Activated CD4-positive, CD25-positive, alpha-beta regulatory T cell treated with anti-CD3 and anti-CD28 coated beads, Interleukin-2, amount 50 U/mL, for 24 hours (primary cell): ENCODE data around the gene UTP18.
"Not testable (repeated sequence)": the region's sequence is repeated elsewhere in the genome, so short reads cannot be mapped to it uniquely, and the experiment has no call there.

Experiments used
- ATAC-seq, 2 donors: fragments of 150-1000 bp; cut with Tn5 transposase; one replicate each; pipeline ENCODE4 v1.10.0; 2021; ENCODE audit warnings: mild to moderate bottlenecking in 1 of 2, moderate library complexity in 1 of 2

The UTP18 gene

GRCh38 chr17:51259564-51260236 is 646 bp upstream of the UTP18 start, which contains the start of gene MBTD1:
Gene MBTD1, minus strand, starts transcription at chr17:51260049. Its CDS starts 34,888 bp downstream, at chr17:51225161.
- peak; percentile 90 for ATAC-seq

- no peak for ATAC-seq
Observed at GRCh38 chr17:51261024-51261963, 948 bp downstream of the UTP18 start.

GRCh38 chr17:51263006-51263405 is 2.7 kb downstream of the UTP18 start:
- ATAC-seq = no peak

GRCh38 chr17:51264466-51264865 is 4.1 kb downstream of the UTP18 start:
- not testable (repeated sequence) for ATAC-seq

GRCh38 chr17:51269991-51270390 is 9.6 kb downstream of the UTP18 start:
- no peak for ATAC-seq

DNA sequence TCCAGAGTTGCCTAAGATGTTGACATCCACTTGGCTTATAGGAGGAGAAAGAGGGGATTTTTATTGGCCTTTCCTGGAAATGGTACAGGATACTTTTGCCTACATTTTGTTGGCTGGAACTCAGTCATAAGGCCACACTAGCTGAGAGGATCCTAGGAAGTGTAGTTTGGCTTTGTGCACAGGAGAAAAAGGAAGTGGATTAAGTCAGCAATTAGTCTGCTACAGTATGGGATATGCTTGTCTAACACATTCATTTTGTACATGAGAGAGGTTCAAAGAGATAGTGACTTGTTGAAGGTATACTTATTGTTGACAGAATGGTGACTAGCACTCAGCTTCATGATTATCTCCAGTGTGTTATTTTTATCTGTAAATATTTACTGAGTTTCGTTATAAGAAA is 10.3 kb downstream of the UTP18 start:
- no peak for ATAC-seq

- no peak for ATAC-seq
Observed at GRCh38 chr17:51272812-51273211, 12.5 kb downstream of the UTP18 start.

DNA sequence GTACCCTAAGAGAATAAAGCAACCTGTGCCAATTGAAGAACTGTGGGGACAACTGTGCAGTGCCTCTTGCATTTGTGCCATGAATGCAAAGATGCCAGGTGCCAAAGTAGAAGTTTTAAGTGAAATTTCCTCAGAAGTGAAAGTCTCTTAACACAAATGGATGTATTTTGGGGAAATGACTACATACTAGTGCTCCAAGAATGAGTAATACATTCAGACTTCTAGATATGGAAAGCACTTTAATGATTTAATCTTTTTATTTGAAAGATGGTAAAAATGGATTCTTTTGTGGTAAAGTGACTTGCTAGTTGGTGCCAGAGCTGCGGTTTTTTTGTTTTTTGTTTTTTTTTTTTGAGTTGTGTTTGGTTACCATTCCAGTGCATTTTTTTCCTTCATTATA is 15.0 kb downstream of the UTP18 start:
- no peak for ATAC-seq

- peak in 1 of 2 donors; percentile 62 for ATAC-seq
Observed at GRCh38 chr17:51279183-51279582, 18.8 kb downstream of the UTP18 start.

DNA sequence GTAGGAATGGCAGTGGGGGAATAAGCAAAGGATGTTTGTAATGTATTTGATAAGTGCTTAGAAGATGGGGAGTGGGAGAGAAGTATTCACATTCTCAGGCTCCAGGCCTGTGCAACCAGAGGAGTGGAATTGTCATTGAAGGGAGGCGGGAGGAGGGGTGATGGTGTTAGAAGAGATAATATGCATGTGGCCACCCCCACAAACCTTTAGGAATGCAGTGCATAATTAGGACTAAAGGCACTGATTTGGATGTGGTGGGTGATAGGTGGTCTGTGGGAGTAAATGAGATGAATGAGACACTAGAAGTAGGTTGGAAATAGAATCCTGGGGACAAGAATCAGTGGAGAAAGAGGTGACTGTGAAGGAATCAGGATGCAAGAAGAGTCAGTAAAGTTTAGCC is 27.1 kb downstream of the UTP18 start:
- ATAC-seq = no peak

DNA sequence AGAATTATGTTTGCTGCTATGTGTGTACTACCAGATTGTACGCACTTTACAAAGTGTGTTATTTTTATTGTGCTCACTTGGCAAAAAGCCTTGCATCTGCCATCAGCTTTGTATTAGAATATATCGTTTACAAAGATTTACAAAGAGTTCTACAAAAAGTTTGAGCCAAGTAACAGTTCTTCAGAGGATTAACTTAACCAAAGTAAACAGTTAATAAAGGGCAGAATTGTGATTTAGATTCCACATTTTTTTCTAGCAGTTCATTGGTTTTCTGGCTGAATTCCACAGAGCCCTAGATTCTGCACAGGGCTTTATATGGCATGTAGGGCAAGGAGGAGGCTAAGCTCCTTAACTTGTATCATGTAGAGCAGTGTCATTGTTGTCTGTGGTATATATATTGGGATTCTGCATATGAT is 29.4 kb downstream of the UTP18 start:
- no peak for ATAC-seq

DNA sequence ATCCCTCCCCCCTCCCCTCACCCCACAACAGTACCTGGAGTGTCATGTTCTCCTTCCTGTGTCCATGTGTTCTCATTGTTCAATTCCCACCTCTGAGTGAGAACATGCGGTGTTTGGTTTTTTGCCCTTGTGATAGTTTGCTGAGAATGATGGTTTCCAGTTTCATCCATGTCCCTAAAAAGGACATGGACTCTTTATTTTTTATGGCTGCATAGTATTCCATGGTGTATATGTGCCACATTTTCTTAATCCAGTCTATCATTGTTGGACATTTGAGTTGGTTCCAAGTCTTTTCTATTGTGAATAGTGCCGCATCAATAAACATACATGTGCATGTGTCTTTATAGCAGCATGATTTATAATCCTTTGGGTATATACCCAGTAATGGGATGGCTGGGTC is 34.0 kb downstream of the UTP18 start:
- not testable (repeated sequence) for ATAC-seq

- no peak for ATAC-seq
Observed at GRCh38 chr17:51298508-51299371, 38.4 kb downstream of the UTP18 start.

GRCh38 chr17:51299859-51300258 is 39.5 kb downstream of the UTP18 start:
- ATAC-seq = no peak

- no peak for ATAC-seq
Observed at GRCh38 chr17:51305182-51305581, 44.8 kb downstream of the UTP18 start.

- not testable (repeated sequence) for ATAC-seq
Observed at GRCh38 chr17:51312003-51312402, 51.7 kb downstream of the UTP18 start.

DNA sequence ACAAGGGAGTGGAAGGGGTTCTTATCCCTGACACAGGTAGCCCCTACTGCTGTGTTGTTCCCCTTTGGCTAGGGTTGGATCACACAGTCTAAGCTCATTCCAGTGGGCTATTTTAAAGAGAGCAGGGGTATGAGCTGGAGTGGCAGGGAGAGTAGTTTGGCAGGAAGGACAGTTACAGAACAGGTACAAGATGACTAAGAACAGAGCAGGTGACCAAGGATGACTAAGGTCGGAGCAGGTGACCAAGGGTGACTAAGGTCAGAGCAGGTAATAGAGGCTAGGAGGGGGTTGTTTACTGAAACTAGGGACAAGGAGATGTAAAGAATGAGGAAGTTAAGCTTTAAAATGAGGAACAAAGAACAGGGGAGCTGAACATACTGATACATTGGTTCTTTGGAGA is 58.8 kb downstream of the UTP18 start:
- ATAC-seq = no peak

- ATAC-seq = no peak
Observed at GRCh38 chr17:51322390-51323029, 62.2 kb downstream of the UTP18 start.

DNA sequence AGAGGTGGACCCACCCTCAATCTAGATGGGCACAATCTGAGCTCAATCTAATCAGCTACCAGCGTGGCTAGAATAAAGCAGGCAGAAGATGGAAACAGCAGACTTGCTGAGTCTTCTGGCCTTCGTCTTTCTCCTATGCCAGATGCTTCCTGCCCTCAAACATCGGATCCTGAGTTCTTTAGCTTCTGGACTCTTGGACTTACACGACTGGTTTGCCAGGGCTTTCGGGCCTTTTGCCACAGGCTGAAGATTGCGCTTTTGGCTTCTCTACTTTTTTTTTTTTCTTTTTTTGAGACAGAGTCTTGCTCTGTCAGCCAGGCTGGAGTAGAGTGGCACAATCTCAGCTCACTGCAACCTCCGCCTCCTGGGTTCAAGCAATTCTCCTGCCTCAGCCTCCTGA is 65.1 kb downstream of the UTP18 start:
- ATAC-seq = no peak

DNA sequence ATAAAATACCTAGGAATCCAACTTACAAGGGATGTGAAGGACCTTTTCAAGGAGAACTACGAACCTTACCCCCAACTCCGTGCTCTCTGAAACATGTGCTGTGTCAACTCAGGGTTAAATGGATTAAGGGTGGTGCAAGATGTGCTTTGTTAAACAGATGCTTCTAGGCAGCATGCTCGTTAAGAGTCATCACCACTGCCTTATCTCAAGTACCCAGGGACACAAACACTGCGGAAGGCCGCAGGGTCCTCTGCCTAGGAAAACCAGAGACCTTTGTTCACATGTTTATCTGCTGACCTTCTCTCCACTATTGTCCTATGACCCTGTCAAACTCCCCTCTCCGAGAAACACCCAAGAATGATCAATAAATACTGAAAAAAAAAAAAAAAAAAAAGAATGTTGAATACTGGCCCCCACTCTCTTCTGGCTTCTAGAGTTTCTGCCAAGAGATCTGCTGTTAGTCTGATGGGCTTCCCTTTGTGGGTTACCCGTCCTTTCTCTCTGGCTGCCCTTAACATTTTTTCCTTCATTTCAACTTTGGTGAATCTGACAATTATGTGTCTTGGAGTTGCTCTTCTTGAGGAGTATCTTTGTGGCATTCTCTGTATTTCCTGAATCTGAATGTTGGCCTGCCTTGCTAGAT is 70.6 kb downstream of the UTP18 start:
- ATAC-seq = not testable (repeated sequence)

DNA sequence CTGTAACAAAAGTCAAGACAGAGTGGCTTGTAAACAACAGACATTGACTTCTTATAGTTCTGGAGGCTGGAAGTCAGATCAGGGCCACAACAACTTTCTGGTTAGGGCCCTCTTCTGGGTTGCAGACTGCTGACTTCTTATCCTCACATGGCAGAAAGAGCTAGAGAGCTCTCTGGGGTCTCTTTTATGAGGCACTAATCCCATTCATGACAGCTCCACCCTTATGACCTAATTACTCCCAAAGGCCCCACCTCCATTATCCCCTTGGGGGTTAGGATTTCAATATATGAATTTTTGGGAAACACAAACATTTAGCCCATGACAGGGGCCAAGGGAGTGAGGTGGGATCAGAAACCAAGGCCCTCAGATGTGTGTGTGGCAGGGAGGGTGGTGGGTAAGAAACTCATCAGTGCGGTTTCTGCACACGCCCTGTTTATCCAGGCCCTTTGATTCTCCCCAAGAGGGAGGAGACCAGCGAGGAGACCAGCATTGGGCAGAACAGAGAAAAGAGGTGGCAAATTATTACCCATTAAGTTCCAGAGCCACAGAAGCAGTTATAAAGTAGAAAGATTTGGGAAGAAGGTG is 74.8 kb downstream of the UTP18 start:
- ATAC-seq = no peak
